ENCODE results near the gene ASB2. TPM values are rescaled to one million over a fixed set of nuclear protein-coding genes. Genes with fewer than 3 reads are reported as not detected.

Gene ASB2
- polyA plus RNA-seq, 1 experiment = 1.6 TPM

GRCh38 chr14:93925374-93925895 lies 50.9 kb downstream of the ASB2 start:
- ChIA-PET POLR2A (no interaction called here), CTCF (no interaction called here)
- Histone ChIP-seq H3K27me3 (ENCODE audit: control insufficient read depth, insufficient read depth, low read length) (peaks cover 6% of the 10 kb centered on the region), H3K27ac (ENCODE audit: low read depth, low read length) (no peak overlapping the region), H3K9me3 (ENCODE audit: control insufficient read depth, insufficient read depth, low read length) (no peaks in the 10 kb centered on the region; the same call in 1 of the 2 replicates), H3K4me3 (ENCODE audit: low read depth, low read length) (no peak overlapping the region)
- DNase-seq (ENCODE audit: low read depth, low spot score) = no peak
- TF ChIP-seq CTCF (IDR thresholded peaks at IDR 0.05; ENCODE audit: low read depth, low read length) = no peak

- POLR2A ChIA-PET = no interaction called here
- DNase-seq (ENCODE audit: low read depth, low spot score) = no peak
- CTCF ChIA-PET = interaction anchor here (0.5 to 1.4 kb wide), 2 partner anchors 15 to 746 kb away, joined by 4 to 8 read pairs; no protein-coding TSS in a partner anchor
- H3K9me3 ChIP-seq (ENCODE audit: control insufficient read depth, insufficient read depth, low read length) = no peaks in the 10 kb centered on the region; the same call in 1 of the 2 replicates
- TF ChIP-seq CTCF (IDR thresholded peaks at IDR 0.05; ENCODE audit: low read depth, low read length) = no peak
- no peak overlapping the region for H3K27ac ChIP-seq (ENCODE audit: low read depth, low read length)
- peaks cover 6% of the 10 kb centered on the region for H3K27me3 ChIP-seq (ENCODE audit: control insufficient read depth, insufficient read depth, low read length)
- H3K4me3 ChIP-seq (ENCODE audit: low read depth, low read length) = no peak overlapping the region
Measured at GRCh38 chr14:93924592-93925355, 51.6 kb downstream of the ASB2 start.

- Histone ChIP-seq H3K27ac (ENCODE audit: low read depth, low read length) (no peak overlapping the region), H3K27me3 (ENCODE audit: control insufficient read depth, insufficient read depth, low read length) (peaks cover 6% of the 10 kb centered on the region), H3K4me3 (ENCODE audit: low read depth, low read length) (no peak overlapping the region), H3K9me3 (ENCODE audit: control insufficient read depth, insufficient read depth, low read length) (no peaks in the 10 kb centered on the region; the same call in 1 of the 2 replicates)
- DNase-seq (ENCODE audit: low read depth, low spot score) = no peak
- no peak for TF ChIP-seq CTCF (IDR thresholded peaks at IDR 0.05; ENCODE audit: low read depth, low read length)
- POLR2A ChIA-PET = no interaction called here
- CTCF ChIA-PET = interaction anchor here (1.2 to 1.4 kb wide), 2 partner anchors 16 to 209 kb away, joined by 4 to 8 read pairs; no protein-coding TSS in a partner anchor
Measured at GRCh38 chr14:93923626-93924025, 52.7 kb downstream of the ASB2 start.

- POLR2A ChIA-PET = no interaction called here
- no peak for DNase-seq (ENCODE audit: low read depth, low spot score)
- CTCF ChIA-PET = interaction anchor here (1.1 to 1.4 kb wide), 2 partner anchors 19 kb away, joined by 4 to 6 read pairs; no protein-coding TSS in a partner anchor
Measured at GRCh38 chr14:93921001-93921806, 55.2 kb downstream of the ASB2 start.

More at GRCh38 chr14:93921001-93921806, 55.2 kb downstream of the ASB2 start:
- no peak overlapping the region for H3K4me3 ChIP-seq (ENCODE audit: low read depth, low read length)
- peaks cover 6% of the 10 kb centered on the region for H3K27me3 ChIP-seq (ENCODE audit: control insufficient read depth, insufficient read depth, low read length)
- TF ChIP-seq CTCF (IDR thresholded peaks at IDR 0.05; ENCODE audit: low read depth, low read length) = no peak
- no peaks in the 10 kb centered on the region; the same call in 1 of the 2 replicates for H3K9me3 ChIP-seq (ENCODE audit: control insufficient read depth, insufficient read depth, low read length)
- H3K27ac ChIP-seq (ENCODE audit: low read depth, low read length) = no peak overlapping the region

All from AG04450 (cell line).